ENCODE data around the gene MGAT4A. TPM values are rescaled to one million over a fixed set of nuclear protein-coding genes. Genes with fewer than 3 reads are reported as not detected.

MGAT4A gene
- total RNA-seq, 2 donors from 2014 or later = 13.2 to 37.4 TPM

GRCh38 chr2:98614024-98614739 lies 116.8 kb downstream of the MGAT4A start:
- DNase-seq (ENCODE audit: low spot score) = no peak
- H3K9me3 ChIP-seq = no peaks in the 10 kb centered on the region
- no peak overlapping the region for H3K27ac ChIP-seq
- H3K27me3 ChIP-seq = no peaks in the 10 kb centered on the region
- H3K4me1 ChIP-seq = peaks cover 0 to 27% of the 10 kb centered on the region in 2 donors
- peaks cover 82% of the 10 kb centered on the region for H3K36me3 ChIP-seq
- no peak overlapping the region for H3K4me3 ChIP-seq
- TF ChIP-seq CTCF (IDR thresholded peaks at IDR 0.05) = no peak

- H3K27me3 ChIP-seq = no peaks in the 10 kb centered on the region
- no peak for TF ChIP-seq CTCF (IDR thresholded peaks at IDR 0.05)
- H3K36me3 ChIP-seq = peaks cover 41% of the 10 kb centered on the region
- H3K4me3 ChIP-seq = peak overlapping the region; percentile 74 to 93
- H3K4me1 ChIP-seq = peaks cover 0 to 49% of the 10 kb centered on the region in 2 donors
- H3K9me3 ChIP-seq = no peaks in the 10 kb centered on the region
- DNase-seq (ENCODE audit: low spot score) = no peak
- peak overlapping the region; percentile 95 for H3K27ac ChIP-seq
Observed at GRCh38 chr2:98608962-98609604, 121.8 kb downstream of the MGAT4A start.

GRCh38 chr2:98608116-98608961 lies 122.6 kb downstream of the MGAT4A start, which contains the start of the genes COA5 and UNC50:
COA5 (minus strand) TSS chr2:98608512; CDS start chr2:98608405, 107 bp downstream.
UNC50 (plus strand) TSS chr2:98608589; CDS start chr2:98609760, 1,171 bp downstream.
- DNase-seq (ENCODE audit: low spot score) = peak; percentile 87
- H3K36me3 ChIP-seq = peaks cover 33% of the 10 kb centered on the region
- H3K9me3 ChIP-seq = no peaks in the 10 kb centered on the region
- TF ChIP-seq CTCF (IDR thresholded peaks at IDR 0.05) = peak in 1 of 2 donors; percentile 29
- H3K4me1 ChIP-seq = peaks cover 0 to 49% of the 10 kb centered on the region in 2 donors
- H3K27ac ChIP-seq = peak within 1 kb of the TSS; percentile 95
- no peaks in the 10 kb centered on the region for H3K27me3 ChIP-seq
- peak within 1 kb of the TSS; percentile 74 to 93 for H3K4me3 ChIP-seq

- H3K4me3 ChIP-seq = peak overlapping the region; percentile 74 to 93
- no peaks in the 10 kb centered on the region for H3K9me3 ChIP-seq
- H3K36me3 ChIP-seq = peaks cover 28% of the 10 kb centered on the region
- H3K27me3 ChIP-seq = no peaks in the 10 kb centered on the region
- H3K4me1 ChIP-seq = peaks cover 0 to 49% of the 10 kb centered on the region in 2 donors
- H3K27ac ChIP-seq = peak overlapping the region; percentile 95
- DNase-seq (ENCODE audit: low spot score) = no peak
- no peak for TF ChIP-seq CTCF (IDR thresholded peaks at IDR 0.05)
Observed at GRCh38 chr2:98607741-98608115, 123.2 kb downstream of the MGAT4A start.

- Histone ChIP-seq H3K4me1 (peaks cover 0 to 49% of the 10 kb centered on the region in 2 donors), H3K27ac (peak overlapping the region in 1 of 2 donors; percentile 95), H3K9me3 (no peaks in the 10 kb centered on the region), H3K4me3 (peak overlapping the region; percentile 74 to 93), H3K27me3 (no peaks in the 10 kb centered on the region), H3K36me3 (peaks cover 26% of the 10 kb centered on the region)
- TF ChIP-seq CTCF (IDR thresholded peaks at IDR 0.05) = no peak
- DNase-seq (ENCODE audit: low spot score) = no peak
Observed at GRCh38 chr2:98607104-98607503, 123.8 kb downstream of the MGAT4A start.

Data from right atrium auricular region (tissue), 2 donors.